BJ (cell line): ENCODE data around the gene SZT2. TPM values are rescaled to one million over a fixed set of nuclear protein-coding genes. Genes with fewer than 3 reads are reported as not detected.

Experiments
- CTCF ChIA-PET: fragments of 350-600 bp; formaldehyde crosslinking; extraction: SDS; loops from one replicate; lab custom pipeline; 2021; ENCODE audit warnings: antibody characterized with exemption, inconsistent platforms; lab: Yijun Ruan, JAX
- POLR2A ChIA-PET: fragments of 300-600 bp; sonication (Branson Sonifier 250); formaldehyde crosslinking; extraction: SDS; loops from one replicate; lab custom pipeline; 2021; ENCODE audit warnings: antibody characterized with exemption; lab: Charles Lee
- DNase-seq: peaks from one replicate; pipeline ENCODE4 v3.0.0-alpha.2; 2011; ENCODE audit warnings: low read depth
- H3K27me3 ChIP-seq: 2 replicates; pipeline ENCODE4 v1.6.0; 2011; ENCODE audit warnings: low read length; ENCODE audit not compliant: control insufficient read depth, insufficient read depth
- H3K36me3 ChIP-seq: 2 replicates; pipeline ENCODE4 v1.5.1; 2011; ENCODE audit warnings: low read length; ENCODE audit not compliant: control insufficient read depth, insufficient read depth
- H3K4me3 ChIP-seq: 2 replicates; pipeline ENCODE4 v1.5.1; 2011; ENCODE audit warnings: low read depth, mild to moderate bottlenecking, control low read depth, low read length
- polyA plus RNA-seq: library from polyadenylated mRNA; depleted of rRNA; stranded (reverse); fragments of >200 nt; gene quantifications from 2 replicates; pipeline ENCODE4 v1.2.3, GENCODE V29; 2011; rRNA removed
- small RNA-seq: library from RNA; depleted of rRNA; stranded (forward); fragments of <200 nt; gene quantifications from one replicate; pipeline ENCODE3, GENCODE V24; 2012; ENCODE audit warnings: low replicate concordance, low read depth; ENCODE audit not compliant: insufficient read length
- TF ChIP-seq, protein P1 (sequence below): IDR thresholded peaks from 2 replicates; pipeline ENCODE4 v1.5.1; 2011; ENCODE audit warnings: low read depth, mild to moderate bottlenecking, control low read depth, inconsistent platforms, low read length, moderate library complexity; ENCODE audit not compliant: insufficient read depth

Gene SZT2
- polyA plus RNA-seq, 1 experiment, result 12.1 TPM

DNA sequence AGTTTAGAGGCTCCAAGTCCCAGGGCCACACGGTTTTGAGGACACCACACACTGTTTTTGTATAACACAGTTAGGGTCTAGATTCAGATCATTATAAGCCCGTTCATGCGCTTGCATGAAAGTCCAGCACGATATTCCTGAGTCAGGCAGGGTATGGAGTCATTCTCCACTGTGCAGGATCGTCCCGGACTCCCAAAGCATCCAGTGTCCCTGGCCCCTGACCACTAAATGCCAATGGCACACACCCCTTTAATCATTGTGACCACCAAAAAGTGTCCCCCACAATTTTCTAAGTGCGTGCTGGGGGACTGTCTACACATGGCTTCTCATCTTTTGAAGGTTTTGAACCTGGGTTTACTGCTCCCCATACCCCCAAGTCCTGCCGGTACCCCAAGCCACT, 113.8 kb downstream of the SZT2 start:
- TF ChIP-seq, protein P1, sequence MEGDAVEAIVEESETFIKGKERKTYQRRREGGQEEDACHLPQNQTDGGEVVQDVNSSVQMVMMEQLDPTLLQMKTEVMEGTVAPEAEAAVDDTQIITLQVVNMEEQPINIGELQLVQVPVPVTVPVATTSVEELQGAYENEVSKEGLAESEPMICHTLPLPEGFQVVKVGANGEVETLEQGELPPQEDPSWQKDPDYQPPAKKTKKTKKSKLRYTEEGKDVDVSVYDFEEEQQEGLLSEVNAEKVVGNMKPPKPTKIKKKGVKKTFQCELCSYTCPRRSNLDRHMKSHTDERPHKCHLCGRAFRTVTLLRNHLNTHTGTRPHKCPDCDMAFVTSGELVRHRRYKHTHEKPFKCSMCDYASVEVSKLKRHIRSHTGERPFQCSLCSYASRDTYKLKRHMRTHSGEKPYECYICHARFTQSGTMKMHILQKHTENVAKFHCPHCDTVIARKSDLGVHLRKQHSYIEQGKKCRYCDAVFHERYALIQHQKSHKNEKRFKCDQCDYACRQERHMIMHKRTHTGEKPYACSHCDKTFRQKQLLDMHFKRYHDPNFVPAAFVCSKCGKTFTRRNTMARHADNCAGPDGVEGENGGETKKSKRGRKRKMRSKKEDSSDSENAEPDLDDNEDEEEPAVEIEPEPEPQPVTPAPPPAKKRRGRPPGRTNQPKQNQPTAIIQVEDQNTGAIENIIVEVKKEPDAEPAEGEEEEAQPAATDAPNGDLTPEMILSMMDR, result no peak
- Histone ChIP-seq H3K36me3 (no peaks in the 10 kb centered on the region), H3K4me3 (no peak overlapping the region), H3K27me3 (no peaks in the 10 kb centered on the region)
- ChIA-PET POLR2A (no interaction called here), CTCF (no interaction called here)
- DNase-seq, result no peak

Small RNA genes lying within 50 kb of the gene (small RNA-seq; reads per million reads assigned to genes)
- gene MIR6735, result not detected

Other genes with a start within 250 kb of the SZT2 start
- 63.4 and 70.9 TPM in 2 replicates for gene EBNA1BP2, start 217.6 kb upstream of the SZT2 start, polyA plus RNA-seq
- gene CFAP57, start 217.6 kb upstream of the SZT2 start, polyA plus RNA-seq, result 0.27 TPM in 2 replicates
- 0.17 TPM in 2 replicates for gene TMEM125, start 119.9 kb upstream of the SZT2 start, polyA plus RNA-seq
- gene C1orf210, start 104.3 kb upstream of the SZT2 start, polyA plus RNA-seq, result not detected in 2 replicates
- 0.05 TPM in 1 of 2 replicates, not detected in the other for gene TIE1, start 88.9 kb upstream of the SZT2 start, polyA plus RNA-seq
- gene MPL, start 52.1 kb upstream of the SZT2 start, polyA plus RNA-seq, result not detected in 2 replicates
- 58.4 and 107 TPM in 2 replicates for gene CDC20, start 30.9 kb upstream of the SZT2 start, polyA plus RNA-seq
- 263 and 287 TPM in 2 replicates for gene ELOVL1, start 21.9 kb upstream of the SZT2 start, polyA plus RNA-seq
- gene MED8, start 99 bp upstream of the SZT2 start, polyA plus RNA-seq, result 50.8 and 52.0 TPM in 2 replicates
- gene HYI, start 64.0 kb downstream of the SZT2 start, polyA plus RNA-seq, result 38.1 and 59.4 TPM in 2 replicates
- 70.3 and 97.0 TPM in 2 replicates for gene PTPRF, start 141.0 kb downstream of the SZT2 start, polyA plus RNA-seq